Thyroid gland (tissue), 4 donors: ENCODE results near the gene ACLY.

Experiments used
- POLR2A ChIP-seq, 2 donors: fragments of 450-650 bp; IDR thresholded peaks; one replicate each; pipeline ENCODE4 v1.6.1; 2017; ENCODE audit warnings: antibody characterized with exemption in 2 of 2, mild to moderate bottlenecking in 2 of 2, moderate library complexity in 1 of 2
- TF ChIP-seq, protein P1 (sequence below), 6 experiments: fragments of 200-600 bp in 3 of 6; fragments of 450-650 bp in 3 of 6; sonication (generic) in 3 of 6; IDR thresholded peaks; one replicate each; pipeline ENCODE4 v1.5.1; 2016 to 2019; ENCODE audit warnings: antibody characterized with exemption in 6 of 6, mild to moderate bottlenecking in 2 of 6, inconsistent platforms in 1 of 6, moderate library complexity in 1 of 6

DNA sequence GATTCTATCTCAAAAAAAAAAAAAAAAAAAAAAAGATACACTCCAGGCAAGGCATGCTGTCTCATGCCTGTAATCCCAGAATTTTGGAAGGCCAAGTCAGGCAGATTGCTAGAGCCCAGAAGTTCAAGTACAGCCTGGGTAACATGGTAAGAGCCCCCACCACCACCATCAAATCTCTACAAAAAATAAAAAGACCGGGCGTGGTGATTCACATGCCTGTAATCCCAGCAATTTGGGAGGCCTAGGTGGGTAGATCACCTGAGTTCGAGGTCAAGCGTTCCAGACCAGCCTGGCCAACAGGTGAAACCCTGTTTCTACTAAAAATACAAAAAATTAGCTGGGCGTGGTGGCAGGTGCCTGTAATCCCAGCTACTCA lies 1.8 kb upstream of the ACLY start:
- TF ChIP-seq, protein P1, sequence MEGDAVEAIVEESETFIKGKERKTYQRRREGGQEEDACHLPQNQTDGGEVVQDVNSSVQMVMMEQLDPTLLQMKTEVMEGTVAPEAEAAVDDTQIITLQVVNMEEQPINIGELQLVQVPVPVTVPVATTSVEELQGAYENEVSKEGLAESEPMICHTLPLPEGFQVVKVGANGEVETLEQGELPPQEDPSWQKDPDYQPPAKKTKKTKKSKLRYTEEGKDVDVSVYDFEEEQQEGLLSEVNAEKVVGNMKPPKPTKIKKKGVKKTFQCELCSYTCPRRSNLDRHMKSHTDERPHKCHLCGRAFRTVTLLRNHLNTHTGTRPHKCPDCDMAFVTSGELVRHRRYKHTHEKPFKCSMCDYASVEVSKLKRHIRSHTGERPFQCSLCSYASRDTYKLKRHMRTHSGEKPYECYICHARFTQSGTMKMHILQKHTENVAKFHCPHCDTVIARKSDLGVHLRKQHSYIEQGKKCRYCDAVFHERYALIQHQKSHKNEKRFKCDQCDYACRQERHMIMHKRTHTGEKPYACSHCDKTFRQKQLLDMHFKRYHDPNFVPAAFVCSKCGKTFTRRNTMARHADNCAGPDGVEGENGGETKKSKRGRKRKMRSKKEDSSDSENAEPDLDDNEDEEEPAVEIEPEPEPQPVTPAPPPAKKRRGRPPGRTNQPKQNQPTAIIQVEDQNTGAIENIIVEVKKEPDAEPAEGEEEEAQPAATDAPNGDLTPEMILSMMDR (IDR thresholded peaks at IDR 0.05): no peak
- no peak for TF ChIP-seq POLR2A (IDR thresholded peaks at IDR 0.05)
